Measurements from ENCODE around the gene ANKRD62.
"Not testable (repeated sequence)": the region's sequence is repeated elsewhere in the genome, so short reads cannot be mapped to it uniquely, and the experiment has no call there.

Gene ANKRD62

GRCh38 chr18:12066910-12067511 is 26.6 kb upstream of the ANKRD62 start:
- H3K36me3 ChIP-seq (ENCODE audit: control insufficient read depth, insufficient read depth, low read length) = no peaks in the 10 kb centered on the region
- no peaks in the 10 kb centered on the region for H3K9me3 ChIP-seq (ENCODE audit: control insufficient read depth, insufficient read depth, low read length)
- no peak for DNase-seq (ENCODE audit: low read depth, low spot score)
- H3K27me3 ChIP-seq (ENCODE audit: control insufficient read depth, insufficient read depth, low read length) = no peaks in the 10 kb centered on the region
- WGBS (ENCODE audit: insufficient coverage, insufficient read length) = no CpG with 5 or more reads among the region's 47 CpGs
- H3K4me1 ChIP-seq (ENCODE audit: control insufficient read depth, insufficient read depth, low read length) = no peaks in the 10 kb centered on the region
- H3K27ac ChIP-seq (ENCODE audit: low read length) = no peak overlapping the region
- no peak overlapping the region for H3K4me3 ChIP-seq (ENCODE audit: low read length)

DNA sequence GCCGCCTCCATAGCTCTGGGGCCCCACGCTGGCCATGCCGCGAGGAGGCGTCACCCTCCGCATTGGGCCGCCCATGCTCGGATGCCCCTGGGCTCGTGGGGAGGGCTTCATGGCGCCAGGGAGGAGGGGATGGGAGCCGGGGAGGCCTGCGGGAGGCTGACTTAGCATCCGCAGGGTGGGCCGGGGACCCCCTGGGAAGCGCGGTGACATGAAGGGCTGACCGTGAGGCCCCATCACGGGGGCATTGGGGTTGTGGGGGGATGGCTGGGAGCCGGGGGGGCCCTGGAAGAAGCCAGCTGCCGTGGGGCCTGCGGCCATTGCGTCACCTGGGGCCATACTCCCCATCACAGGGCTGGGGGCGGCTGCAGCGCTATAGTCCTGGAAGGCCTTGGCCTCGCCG is 26.0 kb upstream of the ANKRD62 start:
- WGBS (ENCODE audit: insufficient coverage, insufficient read length) = no CpG with 5 or more reads among the region's 26 CpGs
- Histone ChIP-seq H3K4me1 (ENCODE audit: control insufficient read depth, insufficient read depth, low read length) (no peaks in the 10 kb centered on the region), H3K36me3 (ENCODE audit: control insufficient read depth, insufficient read depth, low read length) (no peaks in the 10 kb centered on the region), H3K27me3 (ENCODE audit: control insufficient read depth, insufficient read depth, low read length) (no peaks in the 10 kb centered on the region), H3K9me3 (ENCODE audit: control insufficient read depth, insufficient read depth, low read length) (no peaks in the 10 kb centered on the region), H3K27ac (ENCODE audit: low read length) (no peak overlapping the region), H3K4me3 (ENCODE audit: low read length) (no peak overlapping the region)
- DNase-seq (ENCODE audit: low read depth, low spot score) = no peak

DNA sequence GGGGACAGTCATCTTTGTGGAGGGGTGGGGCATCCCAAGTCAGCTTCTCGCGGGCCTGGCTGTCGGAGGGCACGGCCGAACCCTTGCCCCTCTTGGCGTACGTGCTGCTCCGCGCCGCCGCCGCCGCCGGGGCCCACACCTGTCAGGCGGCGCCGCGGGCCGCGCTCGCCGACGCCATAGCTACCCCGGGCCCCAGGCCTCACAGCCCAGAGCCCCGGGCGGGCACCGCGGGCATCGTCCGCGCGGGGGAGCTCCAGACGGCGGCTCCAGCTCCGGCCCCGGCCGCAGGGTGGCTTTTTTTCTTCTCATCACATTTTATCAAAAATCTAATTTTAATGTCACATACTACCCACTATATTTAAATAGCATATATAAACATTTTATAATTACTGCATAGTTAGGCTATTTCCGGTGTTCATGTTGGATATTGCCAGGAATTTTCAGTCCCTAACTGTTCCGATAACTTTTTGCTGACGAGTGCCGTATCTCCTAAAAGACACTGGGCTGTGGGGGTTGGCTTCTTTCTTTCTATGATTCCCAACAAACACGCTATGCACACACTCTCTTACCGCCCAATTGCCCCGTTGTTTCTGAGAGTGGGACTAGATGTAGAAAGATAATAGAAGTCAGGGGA is 25.2 kb upstream of the ANKRD62 start:
- not testable (repeated sequence) for H3K27ac ChIP-seq (ENCODE audit: low read length); H3K4me3 ChIP-seq (ENCODE audit: low read length); H3K27me3 ChIP-seq (ENCODE audit: control insufficient read depth, insufficient read depth, low read length); H3K9me3 ChIP-seq (ENCODE audit: control insufficient read depth, insufficient read depth, low read length); DNase-seq (ENCODE audit: low read depth, low spot score); H3K36me3 ChIP-seq (ENCODE audit: control insufficient read depth, insufficient read depth, low read length); H3K4me1 ChIP-seq (ENCODE audit: control insufficient read depth, insufficient read depth, low read length)
- WGBS (ENCODE audit: insufficient coverage, insufficient read length) = no CpG with 5 or more reads among the region's 44 CpGs

DNA sequence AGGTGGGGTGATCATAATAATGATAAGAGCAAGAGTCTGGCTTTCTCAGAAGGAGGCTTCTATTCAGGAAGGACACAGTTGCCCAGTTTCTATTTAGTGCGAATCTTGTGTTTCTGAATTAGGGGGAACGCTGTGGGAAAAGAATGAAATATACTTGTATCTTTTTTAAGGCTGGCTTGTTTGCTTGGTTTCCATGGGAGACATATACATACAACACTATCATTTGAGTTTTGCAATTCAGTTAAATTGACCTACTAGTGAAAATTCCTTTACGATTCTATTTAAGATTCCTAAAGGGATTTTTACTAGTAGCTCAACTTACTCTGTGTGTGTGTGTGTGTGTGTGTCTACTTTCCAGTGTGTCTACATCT is 24.7 kb upstream of the ANKRD62 start:
- no peak overlapping the region for H3K27ac ChIP-seq (ENCODE audit: low read length)
- no peaks in the 10 kb centered on the region for H3K36me3 ChIP-seq (ENCODE audit: control insufficient read depth, insufficient read depth, low read length)
- H3K27me3 ChIP-seq (ENCODE audit: control insufficient read depth, insufficient read depth, low read length) = no peaks in the 10 kb centered on the region
- no peak for DNase-seq (ENCODE audit: low read depth, low spot score)
- no peaks in the 10 kb centered on the region for H3K4me1 ChIP-seq (ENCODE audit: control insufficient read depth, insufficient read depth, low read length)
- no peak overlapping the region for H3K4me3 ChIP-seq (ENCODE audit: low read length)
- no CpG with 5 or more reads among the region's 3 CpGs for WGBS (ENCODE audit: insufficient coverage, insufficient read length)
- H3K9me3 ChIP-seq (ENCODE audit: control insufficient read depth, insufficient read depth, low read length) = no peaks in the 10 kb centered on the region

- H3K4me1 ChIP-seq (ENCODE audit: control insufficient read depth, insufficient read depth, low read length); H3K4me3 ChIP-seq (ENCODE audit: low read length); H3K27ac ChIP-seq (ENCODE audit: low read length); H3K27me3 ChIP-seq (ENCODE audit: control insufficient read depth, insufficient read depth, low read length); H3K9me3 ChIP-seq (ENCODE audit: control insufficient read depth, insufficient read depth, low read length); H3K36me3 ChIP-seq (ENCODE audit: control insufficient read depth, insufficient read depth, low read length); DNase-seq (ENCODE audit: low read depth, low spot score): not testable (repeated sequence)
- no CpG with 5 or more reads among the region's 1 CpG for WGBS (ENCODE audit: insufficient coverage, insufficient read length)
Measured at GRCh38 chr18:12071066-12071465, 22.6 kb upstream of the ANKRD62 start.

DNA sequence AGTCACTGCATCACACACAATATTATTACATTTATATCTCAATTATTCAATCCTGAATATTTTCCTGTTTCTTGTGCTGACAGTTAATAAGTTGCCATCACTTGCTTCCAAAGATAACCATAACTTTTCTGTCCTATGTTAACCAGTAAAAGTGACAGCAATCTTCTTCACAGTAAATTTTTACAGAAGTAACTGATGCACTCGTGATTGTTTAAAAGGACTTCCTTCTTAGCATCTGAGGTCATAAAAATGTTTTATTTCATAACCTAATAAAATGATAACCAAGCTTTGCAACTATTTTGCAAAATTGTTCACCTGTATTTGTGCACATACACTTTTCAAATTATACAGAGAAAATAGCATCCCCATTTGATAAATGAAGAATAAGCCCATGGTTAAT is 20.6 kb upstream of the ANKRD62 start:
- H3K4me3 ChIP-seq (ENCODE audit: low read length) = no peak overlapping the region
- no peaks in the 10 kb centered on the region; the same call in 1 of the 2 replicates for H3K27me3 ChIP-seq (ENCODE audit: control insufficient read depth, insufficient read depth, low read length)
- H3K9me3 ChIP-seq (ENCODE audit: control insufficient read depth, insufficient read depth, low read length) = no peaks in the 10 kb centered on the region
- H3K4me1 ChIP-seq (ENCODE audit: control insufficient read depth, insufficient read depth, low read length) = no peaks in the 10 kb centered on the region
- no peaks in the 10 kb centered on the region for H3K36me3 ChIP-seq (ENCODE audit: control insufficient read depth, insufficient read depth, low read length)
- no peak overlapping the region for H3K27ac ChIP-seq (ENCODE audit: low read length)
- no peak for DNase-seq (ENCODE audit: low read depth, low spot score)
- no CpG with 5 or more reads among the region's 1 CpG for WGBS (ENCODE audit: insufficient coverage, insufficient read length)

- Histone ChIP-seq H3K27ac (ENCODE audit: low read length) (no peak overlapping the region), H3K36me3 (ENCODE audit: control insufficient read depth, insufficient read depth, low read length) (no peaks in the 10 kb centered on the region), H3K27me3 (ENCODE audit: control insufficient read depth, insufficient read depth, low read length) (no peaks in the 10 kb centered on the region; the same call in 1 of the 2 replicates), H3K9me3 (ENCODE audit: control insufficient read depth, insufficient read depth, low read length) (no peaks in the 10 kb centered on the region), H3K4me1 (ENCODE audit: control insufficient read depth, insufficient read depth, low read length) (no peaks in the 10 kb centered on the region), H3K4me3 (ENCODE audit: low read length) (no peak overlapping the region)
- no CpG with 5 or more reads among the region's 3 CpGs for WGBS (ENCODE audit: insufficient coverage, insufficient read length)
- no peak for DNase-seq (ENCODE audit: low read depth, low spot score)
Measured at GRCh38 chr18:12074736-12075135, 18.9 kb upstream of the ANKRD62 start.

- no peaks in the 10 kb centered on the region for H3K36me3 ChIP-seq (ENCODE audit: control insufficient read depth, insufficient read depth, low read length)
- no peaks in the 10 kb centered on the region for H3K4me1 ChIP-seq (ENCODE audit: control insufficient read depth, insufficient read depth, low read length)
- H3K27ac ChIP-seq (ENCODE audit: low read length) = no peak overlapping the region
- H3K4me3 ChIP-seq (ENCODE audit: low read length) = peak overlapping the region; percentile 28; the same call in 1 of the 2 replicates
- no peaks in the 10 kb centered on the region for H3K9me3 ChIP-seq (ENCODE audit: control insufficient read depth, insufficient read depth, low read length)
- WGBS (ENCODE audit: insufficient coverage, insufficient read length) = no CpG with 5 or more reads among the region's 59 CpGs
- DNase-seq (ENCODE audit: low read depth, low spot score) = no peak
- no peaks in the 10 kb centered on the region; the same call in 1 of the 2 replicates for H3K27me3 ChIP-seq (ENCODE audit: control insufficient read depth, insufficient read depth, low read length)
Measured at GRCh38 chr18:12076424-12077140, 17.1 kb upstream of the ANKRD62 start.

GRCh38 chr18:12077994-12078393 is 15.6 kb upstream of the ANKRD62 start:
- not testable (repeated sequence) for H3K9me3 ChIP-seq (ENCODE audit: control insufficient read depth, insufficient read depth, low read length); H3K27me3 ChIP-seq (ENCODE audit: control insufficient read depth, insufficient read depth, low read length); H3K36me3 ChIP-seq (ENCODE audit: control insufficient read depth, insufficient read depth, low read length); H3K4me1 ChIP-seq (ENCODE audit: control insufficient read depth, insufficient read depth, low read length); DNase-seq (ENCODE audit: low read depth, low spot score); H3K27ac ChIP-seq (ENCODE audit: low read length); H3K4me3 ChIP-seq (ENCODE audit: low read length)
- WGBS (ENCODE audit: insufficient coverage, insufficient read length) = no CpG with 5 or more reads among the region's 4 CpGs

DNA sequence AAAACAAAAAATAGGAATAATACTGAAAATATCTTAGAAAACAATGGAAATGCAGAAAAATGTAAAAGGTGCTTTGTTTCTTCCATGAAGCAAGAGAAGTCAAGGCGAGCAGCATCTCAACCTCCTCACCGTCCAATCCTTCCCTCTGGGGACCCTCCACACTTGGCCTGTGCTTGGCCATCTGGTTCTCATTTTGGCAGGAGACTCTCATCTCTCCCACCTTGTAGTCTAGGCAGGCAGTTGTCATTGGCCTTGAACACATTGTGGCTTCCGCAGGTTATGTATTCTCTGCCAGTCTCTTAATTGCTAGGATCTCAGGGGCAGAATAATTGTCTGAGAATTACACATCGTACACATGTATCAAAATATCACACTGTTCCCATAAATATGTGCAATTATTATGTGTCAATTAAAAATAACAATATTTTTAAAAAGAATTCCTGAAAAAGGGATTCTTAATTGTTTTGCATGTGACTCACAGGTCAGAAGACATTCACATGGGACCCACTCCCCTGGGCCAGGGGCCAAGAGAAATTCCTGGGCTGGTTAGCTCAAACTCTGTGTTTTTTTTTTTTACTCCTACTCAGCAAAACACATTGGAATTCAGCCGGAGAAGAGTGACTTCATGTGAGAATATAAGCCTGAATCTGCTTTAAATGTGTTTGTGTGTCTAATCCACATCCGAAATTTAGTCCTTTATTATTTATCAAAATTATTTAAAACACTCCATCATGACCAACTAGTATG is 14.0 kb upstream of the ANKRD62 start:
- WGBS (ENCODE audit: insufficient coverage, insufficient read length) = no CpG with 5 or more reads among the region's 6 CpGs
- no peaks in the 10 kb centered on the region for H3K4me1 ChIP-seq (ENCODE audit: control insufficient read depth, insufficient read depth, low read length)
- no peaks in the 10 kb centered on the region for H3K9me3 ChIP-seq (ENCODE audit: control insufficient read depth, insufficient read depth, low read length)
- H3K4me3 ChIP-seq (ENCODE audit: low read length) = no peak overlapping the region
- H3K36me3 ChIP-seq (ENCODE audit: control insufficient read depth, insufficient read depth, low read length) = no peaks in the 10 kb centered on the region
- no peak overlapping the region for H3K27ac ChIP-seq (ENCODE audit: low read length)
- no peaks in the 10 kb centered on the region; the same call in 1 of the 2 replicates for H3K27me3 ChIP-seq (ENCODE audit: control insufficient read depth, insufficient read depth, low read length)
- no peak for DNase-seq (ENCODE audit: low read depth, low spot score)

All from iPS DF 6.9 (cell line).